GM12878 (cell line): ENCODE results near the gene PROC. TPM values are rescaled to one million over a fixed set of nuclear protein-coding genes. Genes with fewer than 3 reads are reported as not detected.

Source experiments
- CBFB ChIP-seq: IDR thresholded peaks from 2 replicates; pipeline ENCODE4 v1.6.1; 2016; ENCODE audit warnings: antibody characterized with exemption, low read depth
- JUND ChIP-seq: IDR thresholded peaks from 2 replicates; pipeline ENCODE4 v1.6.1; 2012; ENCODE audit warnings: low read depth, mild to moderate bottlenecking, low read length, improper control_type of control experiment, moderate library complexity
- MYC ChIP-seq: IDR thresholded peaks from 2 replicates; pipeline ENCODE4 v1.6.1; 2011; ENCODE audit warnings: mild to moderate bottlenecking, low read length, moderate library complexity, inconsistent platforms; ENCODE audit not compliant: insufficient read depth, insufficient replicate concordance, insufficient read length, severe bottlenecking
- RCOR1 ChIP-seq: conservative IDR thresholded peaks from 2 replicates; pipeline ENCODE4 v1.6.1; 2012; ENCODE audit warnings: low read depth, low read length, improper control_type of control experiment
- ZBTB4 ChIP-seq: fragments of 450-650 bp; formaldehyde crosslinking; IDR thresholded peaks from 2 replicates; pipeline ENCODE4 v1.4.0; 2022; ENCODE audit warnings: mild to moderate bottlenecking, moderate library complexity
- polyA plus RNA-seq, 11 experiments: library from polyadenylated mRNA; depleted of rRNA in 4 of 11; unstranded in 6 of 11; stranded (reverse) in 5 of 11; fragments of >200 nt; fragmentation: Nextera tagmentation in 4 of 11; fragmentation: Illumina TruSeq in 1 of 11; extraction: Ambion mirVana in 4 of 11; extraction: Trizol in 1 of 11; gene quantifications; 1 replicate in 1 of 11; 2 replicates in 10 of 11; pipeline versions ENCODE4 v1.2.1 to v1.2.3, GENCODE V29; 2011 to 2016; ENCODE audit warnings: inconsistent platforms in 2 of 11, missing spikeins in 2 of 11, low read depth in 1 of 11
- total RNA-seq, 4 experiments: library from RNA; depleted of rRNA in 3 of 4; stranded (reverse); fragments of >200 nt in 3 of 4; fragmentation: Illumina TruSeq in 1 of 4; extraction: Trizol in 1 of 4; gene quantifications; 2 replicates each; pipeline versions ENCODE4 v1.2.1 to v1.2.3, GENCODE V29; 2013 to 2021
- TF ChIP-seq, protein P1 (sequence below): fragments of 450-650 bp; IDR thresholded peaks from 2 replicates; pipeline ENCODE4 v1.6.1; 2014; ENCODE audit warnings: mild to moderate bottlenecking

PROC gene
- total and polyA plus RNA-seq, 10 of the 15 experiments (the other 5 are each of a cell fraction or from before 2014, with no cell fraction given), result not detected

DNA sequence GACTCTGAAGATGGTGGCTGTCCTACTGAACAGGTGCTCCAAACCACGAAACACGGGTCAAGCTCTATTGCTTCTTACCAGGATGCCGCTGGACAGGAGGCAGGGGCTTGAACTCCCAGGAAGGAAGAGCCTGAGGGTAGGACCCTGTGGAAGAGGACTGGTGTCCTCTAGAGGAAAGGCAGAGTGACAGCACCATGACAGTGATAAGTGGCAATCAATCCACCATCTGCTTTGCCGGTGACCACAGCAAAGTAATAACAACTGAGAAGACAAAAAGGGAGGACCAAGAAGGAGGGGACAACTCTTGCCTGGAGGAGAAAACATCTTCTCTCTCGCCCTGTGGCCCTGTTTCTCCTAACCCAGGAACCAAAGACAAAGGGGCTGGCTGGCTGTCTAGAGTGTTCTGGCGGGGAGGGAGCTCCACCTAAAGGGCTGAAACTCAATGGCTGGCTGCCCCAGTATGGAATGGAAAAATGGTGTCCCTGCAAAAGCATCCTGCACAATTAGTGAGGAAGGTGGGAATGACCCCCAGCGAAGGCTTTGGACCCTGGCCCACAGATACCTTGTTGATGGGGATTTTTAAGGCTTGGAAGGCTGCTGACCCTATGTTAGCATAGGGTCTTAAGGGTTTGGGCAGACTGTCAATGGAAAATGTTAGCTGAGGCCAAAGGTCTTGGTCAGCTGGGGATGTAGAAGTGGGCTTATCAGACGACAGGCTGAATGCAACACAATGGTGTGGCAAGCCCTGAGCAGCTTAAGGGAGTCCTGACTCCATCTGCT, 35.4 kb downstream of the PROC start (continued):
- TF ChIP-seq, protein P1, sequence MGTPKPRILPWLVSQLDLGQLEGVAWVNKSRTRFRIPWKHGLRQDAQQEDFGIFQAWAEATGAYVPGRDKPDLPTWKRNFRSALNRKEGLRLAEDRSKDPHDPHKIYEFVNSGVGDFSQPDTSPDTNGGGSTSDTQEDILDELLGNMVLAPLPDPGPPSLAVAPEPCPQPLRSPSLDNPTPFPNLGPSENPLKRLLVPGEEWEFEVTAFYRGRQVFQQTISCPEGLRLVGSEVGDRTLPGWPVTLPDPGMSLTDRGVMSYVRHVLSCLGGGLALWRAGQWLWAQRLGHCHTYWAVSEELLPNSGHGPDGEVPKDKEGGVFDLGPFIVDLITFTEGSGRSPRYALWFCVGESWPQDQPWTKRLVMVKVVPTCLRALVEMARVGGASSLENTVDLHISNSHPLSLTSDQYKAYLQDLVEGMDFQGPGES, result no peak
- no peak for TF ChIP-seq CBFB
- TF ChIP-seq JUND, result no peak
- TF ChIP-seq MYC, result no peak
- TF ChIP-seq RCOR1, result no peak
- no peak for TF ChIP-seq ZBTB4 (CRISPR knock-in tag)
